ENCODE data around the gene ZNF775. TPM values are rescaled to one million over a fixed set of nuclear protein-coding genes. Genes with fewer than 3 reads are reported as not detected.
A peak's percentile ranks its signal among the peaks of the same experiment; 100 is the strongest.

Gene ZNF775
- total RNA-seq, 6 experiments from 2014 or later, result 0.44 to 1.6 (median 0.96) TPM

GRCh38 chr7:150374026-150374425, 5.1 kb upstream of the ZNF775 start:
- peaks cover 0 to 54% (median 19%) of the 10 kb centered on the region in 4 donors for H3K4me1 ChIP-seq
- intact Hi-C loops (cut with DNase I), result no loop called here
- H3K27me3 ChIP-seq, result no peaks in the 10 kb centered on the region
- H3K36me3 ChIP-seq, result peaks cover 0 to 28% (median 10%) of the 10 kb centered on the region in 4 donors
- TF ChIP-seq CTCF (IDR thresholded peaks at IDR 0.05) (no peak), POLR2A (IDR thresholded peaks at IDR 0.05) (no peak)
- ATAC-seq (no peak), DNase-seq (no peak)
- no peak overlapping the region for H3K4me3 ChIP-seq
- 60% methylated on average over 1 of the region's 4 CpGs for WGBS (ENCODE audit: insufficient coverage, low coverage, low lambda C conversion rate, missing lambda C conversion rate)
- no peak overlapping the region for H3K27ac ChIP-seq
- H3K9me3 ChIP-seq, result no peaks in the 10 kb centered on the region

- DNase-seq (no peak), ATAC-seq (no peak)
- no peak for TF ChIP-seq POLR2A (IDR thresholded peaks at IDR 0.05)
- TF ChIP-seq CTCF (IDR thresholded peaks at IDR 0.05), result no peak
- Histone ChIP-seq H3K4me3 (no peak overlapping the region), H3K27ac (no peak overlapping the region), H3K27me3 (no peaks in the 10 kb centered on the region), H3K9me3 (no peaks in the 10 kb centered on the region), H3K36me3 (peaks cover 0 to 28% (median 10%) of the 10 kb centered on the region in 4 donors), H3K4me1 (peaks cover 0 to 54% (median 19%) of the 10 kb centered on the region in 4 donors)
- intact Hi-C loops (cut with DNase I), result no loop called here
- 82% methylated on average over 2 of the region's 5 CpGs for WGBS (ENCODE audit: insufficient coverage, low coverage, low lambda C conversion rate, missing lambda C conversion rate)
These were observed 4.7 kb upstream of the ZNF775 start for GRCh38 chr7:150374472-150374871.

GRCh38 chr7:150375662-150376521, 3.2 kb upstream of the ZNF775 start:
- Histone ChIP-seq H3K9me3 (no peaks in the 10 kb centered on the region), H3K4me1 (peaks cover 0 to 42% (median 16%) of the 10 kb centered on the region in 4 donors), H3K27ac (peak overlapping the region in 2 of 3 donors; percentile 3 to 92), H3K4me3 (no peak overlapping the region), H3K27me3 (no peaks in the 10 kb centered on the region), H3K36me3 (peaks cover 0 to 28% (median 10%) of the 10 kb centered on the region in 4 donors)
- TF ChIP-seq CTCF (IDR thresholded peaks at IDR 0.05) (no peak), POLR2A (IDR thresholded peaks at IDR 0.05) (no peak)
- intact Hi-C loops (cut with DNase I), result no loop called here
- peak in 2 of 4 donors; percentile 9 to 15 for ATAC-seq
- WGBS (ENCODE audit: insufficient coverage, low coverage, low lambda C conversion rate, missing lambda C conversion rate), result 53% methylated on average over 10 of the region's 10 CpGs
- DNase-seq, result no peak

GRCh38 chr7:150376560-150376959, 2.6 kb upstream of the ZNF775 start:
- H3K4me1 ChIP-seq, result peaks cover 0 to 42% (median 16%) of the 10 kb centered on the region in 4 donors
- H3K9me3 ChIP-seq, result no peaks in the 10 kb centered on the region
- DNase-seq, result no peak
- WGBS (ENCODE audit: insufficient coverage, low coverage, low lambda C conversion rate, missing lambda C conversion rate), result 44% methylated on average over 6 of the region's 6 CpGs
- peaks cover 0 to 28% (median 10%) of the 10 kb centered on the region in 4 donors for H3K36me3 ChIP-seq
- H3K27me3 ChIP-seq, result no peaks in the 10 kb centered on the region
- H3K27ac ChIP-seq, result peak overlapping the region in 2 of 3 donors; percentile 79 to 92
- ATAC-seq, result no peak
- intact Hi-C loops (cut with DNase I), result no loop called here
- H3K4me3 ChIP-seq, result no peak overlapping the region
- TF ChIP-seq POLR2A (IDR thresholded peaks at IDR 0.05) (no peak), CTCF (IDR thresholded peaks at IDR 0.05) (no peak)

Data from right lobe of liver (tissue), 6 donors.